Measurements from ENCODE around the gene CATSPER1.

- TF ChIP-seq CTCF (IDR thresholded peaks at IDR 0.05) (no peak), POLR2A (IDR thresholded peaks at IDR 0.05) (no peak)
Observed at GRCh38 chr11:66006134-66006890, 20.0 kb downstream of the CATSPER1 start.
